Measurements from ENCODE around the gene NLRC4.

NLRC4 gene

GRCh38 chr2:32200814-32201213 lies 63.9 kb downstream of the NLRC4 start:
- Histone ChIP-seq H3K9me3 (ENCODE audit: control insufficient read depth, low read length) (no peaks in the 10 kb centered on the region), H2AFZ (ENCODE audit: low read depth, low read length) (no peak overlapping the region), H3K9ac (ENCODE audit: low read length) (no peak overlapping the region), H3K27ac (ENCODE audit: low read length, poor library complexity, severe bottlenecking) (no peak overlapping the region), H3K4me3 (ENCODE audit: insufficient read depth in 1 of 2, low read depth in 1 of 2, low read length in 2 of 2) (no peak overlapping the region), H3K4ac (ENCODE audit: low read depth in 1 of 2, low read length in 2 of 2) (no peak overlapping the region), H2BK5ac (ENCODE audit: low read depth, low read length, poor library complexity, severe bottlenecking) (no peak overlapping the region), H2AK5ac (ENCODE audit: low read length, severe bottlenecking) (no peak overlapping the region), H4K91ac (ENCODE audit: low read length) (no peak overlapping the region), H3K79me1 (replicated peaks; ENCODE audit: low read length, poor library complexity, severe bottlenecking) (peaks cover 8% of the 10 kb centered on the region), H4K8ac (ENCODE audit: low read length) (no peak overlapping the region), H3K4me2 (ENCODE audit: low read length, poor library complexity, severe bottlenecking) (no peak overlapping the region), H3K18ac (ENCODE audit: low read depth in 1 of 2, low read length in 2 of 2) (no peak overlapping the region), H2BK12ac (ENCODE audit: low read length in 2 of 2) (no peak overlapping the region), H3K36me3 (ENCODE audit: control insufficient read depth in 1 of 2, insufficient read depth in 2 of 2, low read depth in 1 of 2, low read length in 2 of 2) (peaks cover 6 to 58% of the 10 kb centered on the region in 2 experiments), H3K4me1 (ENCODE audit: control insufficient read depth, insufficient read depth, low read depth, low read length) (no peaks in the 10 kb centered on the region), H3K27me3 (ENCODE audit: control insufficient read depth in 1 of 2, insufficient read depth in 1 of 2, low read length in 2 of 2) (no peaks in the 10 kb centered on the region), H3K14ac (ENCODE audit: low read length in 2 of 2) (no peak overlapping the region), H2BK15ac (ENCODE audit: low read depth, poor library complexity, severe bottlenecking) (no peak overlapping the region), H3K23ac (ENCODE audit: low read length in 2 of 2) (no peak overlapping the region), H2BK120ac (ENCODE audit: low read depth, low read length) (no peak overlapping the region)
- 100% methylated on average over 1 of the region's 1 CpG for WGBS
- no peak for DNase-seq

GRCh38 chr2:32192418-32192817 lies 72.3 kb downstream of the NLRC4 start:
- no peak overlapping the region for H3K23ac ChIP-seq (ENCODE audit: low read length in 2 of 2)
- WGBS: no CpG with 5 or more reads among the region's 1 CpG
- no peak overlapping the region for H3K9ac ChIP-seq (ENCODE audit: low read length)
- no peak for DNase-seq
- peaks cover 9% of the 10 kb centered on the region for H3K79me1 ChIP-seq (replicated peaks; ENCODE audit: low read length, poor library complexity, severe bottlenecking)
- H4K8ac ChIP-seq (ENCODE audit: low read length): no peak overlapping the region
- H2BK5ac ChIP-seq (ENCODE audit: low read depth, low read length, poor library complexity, severe bottlenecking): no peak overlapping the region
- H3K4me1 ChIP-seq (ENCODE audit: control insufficient read depth, insufficient read depth, low read depth, low read length): peaks cover 1% of the 10 kb centered on the region
- no peak overlapping the region for H2AK5ac ChIP-seq (ENCODE audit: low read length, severe bottlenecking)
- H3K27me3 ChIP-seq (ENCODE audit: control insufficient read depth in 1 of 2, insufficient read depth in 1 of 2, low read length in 2 of 2): no peaks in the 10 kb centered on the region
- peaks cover 10 to 47% of the 10 kb centered on the region in 2 experiments for H3K36me3 ChIP-seq (ENCODE audit: control insufficient read depth in 1 of 2, insufficient read depth in 2 of 2, low read depth in 1 of 2, low read length in 2 of 2)
- no peak overlapping the region for H3K4ac ChIP-seq (ENCODE audit: low read depth in 1 of 2, low read length in 2 of 2)
- H3K4me3 ChIP-seq (ENCODE audit: insufficient read depth in 1 of 2, low read depth in 1 of 2, low read length in 2 of 2): no peak overlapping the region
- no peak overlapping the region for H3K27ac ChIP-seq (ENCODE audit: low read length, poor library complexity, severe bottlenecking)
- H2BK120ac ChIP-seq (ENCODE audit: low read depth, low read length): no peak overlapping the region
- no peak overlapping the region for H3K4me2 ChIP-seq (ENCODE audit: low read length, poor library complexity, severe bottlenecking)
- H2BK15ac ChIP-seq (ENCODE audit: low read depth, poor library complexity, severe bottlenecking): no peak overlapping the region
- H2AFZ ChIP-seq (ENCODE audit: low read depth, low read length): no peak overlapping the region
- no peak overlapping the region for H2BK12ac ChIP-seq (ENCODE audit: low read length in 2 of 2)
- no peak overlapping the region for H3K18ac ChIP-seq (ENCODE audit: low read depth in 1 of 2, low read length in 2 of 2)
- no peak overlapping the region for H4K91ac ChIP-seq (ENCODE audit: low read length)
- H3K14ac ChIP-seq (ENCODE audit: low read length in 2 of 2): no peak overlapping the region
- no peaks in the 10 kb centered on the region for H3K9me3 ChIP-seq (ENCODE audit: control insufficient read depth, low read length)

- Histone ChIP-seq H2AK5ac (ENCODE audit: low read length, severe bottlenecking) (no peak overlapping the region), H2AFZ (ENCODE audit: low read depth, low read length) (no peak overlapping the region), H3K18ac (ENCODE audit: low read depth in 1 of 2, low read length in 2 of 2) (no peak overlapping the region), H3K14ac (ENCODE audit: low read length in 2 of 2) (no peak overlapping the region), H4K8ac (ENCODE audit: low read length) (no peak overlapping the region), H3K27me3 (ENCODE audit: control insufficient read depth in 1 of 2, insufficient read depth in 1 of 2, low read length in 2 of 2) (no peaks in the 10 kb centered on the region), H2BK120ac (ENCODE audit: low read depth, low read length) (no peak overlapping the region), H2BK5ac (ENCODE audit: low read depth, low read length, poor library complexity, severe bottlenecking) (no peak overlapping the region), H3K4me2 (ENCODE audit: low read length, poor library complexity, severe bottlenecking) (no peak overlapping the region), H3K4ac (ENCODE audit: low read depth in 1 of 2, low read length in 2 of 2) (no peak overlapping the region), H2BK15ac (ENCODE audit: low read depth, poor library complexity, severe bottlenecking) (no peak overlapping the region), H3K9ac (ENCODE audit: low read length) (no peak overlapping the region), H3K27ac (ENCODE audit: low read length, poor library complexity, severe bottlenecking) (no peak overlapping the region), H3K9me3 (ENCODE audit: control insufficient read depth, low read length) (no peaks in the 10 kb centered on the region), H4K91ac (ENCODE audit: low read length) (no peak overlapping the region), H3K79me1 (replicated peaks; ENCODE audit: low read length, poor library complexity, severe bottlenecking) (peaks cover 10% of the 10 kb centered on the region), H3K23ac (ENCODE audit: low read length in 2 of 2) (no peak overlapping the region), H3K36me3 (ENCODE audit: control insufficient read depth in 1 of 2, insufficient read depth in 2 of 2, low read depth in 1 of 2, low read length in 2 of 2) (peaks cover 18 to 48% of the 10 kb centered on the region in 2 experiments), H3K4me3 (ENCODE audit: insufficient read depth in 1 of 2, low read depth in 1 of 2, low read length in 2 of 2) (no peak overlapping the region), H3K4me1 (ENCODE audit: control insufficient read depth, insufficient read depth, low read depth, low read length) (no peaks in the 10 kb centered on the region), H2BK12ac (ENCODE audit: low read length in 2 of 2) (no peak overlapping the region)
- WGBS: 91% methylated on average over 5 of the region's 6 CpGs
- no peak for DNase-seq
Observed at GRCh38 chr2:32189011-32189410, 75.7 kb downstream of the NLRC4 start.

GRCh38 chr2:32182667-32183066 lies 82.0 kb downstream of the NLRC4 start:
- no peak overlapping the region for H4K91ac ChIP-seq (ENCODE audit: low read length)
- H3K9me3 ChIP-seq (ENCODE audit: control insufficient read depth, low read length): no peaks in the 10 kb centered on the region
- no peak overlapping the region for H3K4ac ChIP-seq (ENCODE audit: low read depth in 1 of 2, low read length in 2 of 2)
- H2AK5ac ChIP-seq (ENCODE audit: low read length, severe bottlenecking): no peak overlapping the region
- peaks cover 34 to 44% of the 10 kb centered on the region in 2 experiments for H3K36me3 ChIP-seq (ENCODE audit: control insufficient read depth in 1 of 2, insufficient read depth in 2 of 2, low read depth in 1 of 2, low read length in 2 of 2)
- H3K9ac ChIP-seq (ENCODE audit: low read length): no peak overlapping the region
- H3K4me3 ChIP-seq (ENCODE audit: insufficient read depth in 1 of 2, low read depth in 1 of 2, low read length in 2 of 2): no peak overlapping the region
- H2BK5ac ChIP-seq (ENCODE audit: low read depth, low read length, poor library complexity, severe bottlenecking): no peak overlapping the region
- no peak overlapping the region for H3K27ac ChIP-seq (ENCODE audit: low read length, poor library complexity, severe bottlenecking)
- no peak overlapping the region for H2AFZ ChIP-seq (ENCODE audit: low read depth, low read length)
- no peak overlapping the region for H2BK12ac ChIP-seq (ENCODE audit: low read length in 2 of 2)
- H3K79me1 ChIP-seq (replicated peaks; ENCODE audit: low read length, poor library complexity, severe bottlenecking): peaks cover 24% of the 10 kb centered on the region
- whole genome bisulfite sequencing: 98% methylated on average over 4 of the region's 6 CpGs
- H3K14ac ChIP-seq (ENCODE audit: low read length in 2 of 2): no peak overlapping the region
- H3K4me2 ChIP-seq (ENCODE audit: low read length, poor library complexity, severe bottlenecking): no peak overlapping the region
- no peak overlapping the region for H3K18ac ChIP-seq (ENCODE audit: low read depth in 1 of 2, low read length in 2 of 2)
- H3K4me1 ChIP-seq (ENCODE audit: control insufficient read depth, insufficient read depth, low read depth, low read length): no peaks in the 10 kb centered on the region
- no peaks in the 10 kb centered on the region for H3K27me3 ChIP-seq (ENCODE audit: control insufficient read depth in 1 of 2, insufficient read depth in 1 of 2, low read length in 2 of 2)
- no peak overlapping the region for H4K8ac ChIP-seq (ENCODE audit: low read length)
- no peak overlapping the region for H2BK15ac ChIP-seq (ENCODE audit: low read depth, poor library complexity, severe bottlenecking)
- DNase-seq: no peak
- no peak overlapping the region for H2BK120ac ChIP-seq (ENCODE audit: low read depth, low read length)
- H3K23ac ChIP-seq (ENCODE audit: low read length in 2 of 2): no peak overlapping the region
